Ascending aorta (tissue), 2 donors: ENCODE measurements around the gene TRUB1. TPM values are rescaled to one million over a fixed set of nuclear protein-coding genes. Genes with fewer than 3 reads are reported as not detected.

Experiments used
- DNase-seq, 2 donors: peaks; one replicate each; pipeline ENCODE4 v3.0.0-alpha.2; 2019; ENCODE audit warnings: low spot score in 2 of 2
- H3K27ac ChIP-seq, 2 donors: fragments of 200-600 bp; sonication (generic); one replicate each; pipeline ENCODE4 v1.5.1; 2016 to 2017; ENCODE audit warnings: mild to moderate bottlenecking in 1 of 2
- H3K27me3 ChIP-seq: fragments of 200-600 bp; sonication (generic); one replicate; pipeline ENCODE4 v1.5.1; 2017
- H3K36me3 ChIP-seq, 2 donors: fragments of 200-600 bp; sonication (generic); one replicate each; pipeline ENCODE4 v1.5.1; 2016
- H3K4me1 ChIP-seq, 2 donors: fragments of 200-600 bp; sonication (generic); one replicate each; pipeline ENCODE4 v1.5.1; 2016 to 2017; ENCODE audit warnings: mild to moderate bottlenecking in 1 of 2
- H3K4me3 ChIP-seq, 2 donors: fragments of 200-600 bp; sonication (generic); one replicate each; pipeline ENCODE4 v1.5.1; 2016 to 2017; ENCODE audit warnings: mild to moderate bottlenecking in 1 of 2
- H3K9me3 ChIP-seq, 2 donors: fragments of 200-600 bp; sonication (generic); one replicate each; pipeline ENCODE4 v1.5.1; 2016
- CTCF ChIP-seq, 3 experiments: fragments of 200-600 bp in 2 of 3; fragments of 450-650 bp in 1 of 3; sonication (generic) in 2 of 3; IDR thresholded peaks; one replicate each; pipeline ENCODE4 v1.5.1; 2016 to 2019; ENCODE audit warnings: antibody characterized with exemption in 3 of 3, mild to moderate bottlenecking in 1 of 3, moderate library complexity in 1 of 3
- intact Hi-C: fragments of 100-400 bp; cut with DNase I; formaldehyde crosslinking; loops from one replicate; pipeline ENCODE4 v1.15.1; 2023
- total RNA-seq: library from RNA; depleted of rRNA; stranded (reverse); fragments of >200 nt; gene quantifications from one replicate; pipeline ENCODE4 v1.1.0, GENCODE V29; 2016

TRUB1 gene
- total RNA-seq, 1 donor from 2014 or later: 5.4 TPM

GRCh38 chr10:114955984-114956383, 18.0 kb downstream of the TRUB1 start:
- DNase-seq: no peak
- Histone ChIP-seq H3K27ac (no peak overlapping the region), H3K4me1 (no peaks in the 10 kb centered on the region), H3K36me3 (peaks cover 0 to 6% of the 10 kb centered on the region in 2 donors), H3K4me3 (no peak overlapping the region), H3K9me3 (no peaks in the 10 kb centered on the region), H3K27me3 (no peaks in the 10 kb centered on the region)
- no peak for TF ChIP-seq CTCF (IDR thresholded peaks at IDR 0.05)
- intact Hi-C loops: no loop called here

- Histone ChIP-seq H3K4me3 (no peak overlapping the region), H3K9me3 (no peaks in the 10 kb centered on the region), H3K27ac (no peak overlapping the region), H3K36me3 (peaks cover 0 to 6% of the 10 kb centered on the region in 2 donors), H3K27me3 (no peaks in the 10 kb centered on the region), H3K4me1 (no peaks in the 10 kb centered on the region)
- intact Hi-C loops: no loop called here
- no peak for TF ChIP-seq CTCF (IDR thresholded peaks at IDR 0.05)
- DNase-seq: no peak
Measured at GRCh38 chr10:114956466-114956865, 18.5 kb downstream of the TRUB1 start.

DNA sequence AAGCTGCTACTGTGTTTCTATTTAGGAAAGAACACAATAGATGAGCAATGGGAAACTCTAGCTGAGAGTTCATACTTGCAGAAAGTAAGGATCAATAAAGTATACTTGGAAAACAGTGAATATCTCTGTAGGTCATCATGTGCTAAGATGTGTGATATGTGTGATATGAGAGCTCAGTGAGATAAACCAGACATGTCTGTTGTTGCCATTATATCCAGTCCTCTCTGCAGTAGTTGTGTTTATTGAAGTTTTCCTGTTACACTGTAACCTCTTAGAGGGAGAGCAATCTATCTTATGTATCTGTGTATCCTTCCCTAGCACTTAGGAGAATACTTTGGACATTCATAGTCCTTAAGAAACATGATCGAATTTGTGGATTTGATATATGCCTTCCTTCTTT, 19.1 kb downstream of the TRUB1 start:
- DNase-seq: no peak
- no peaks in the 10 kb centered on the region for H3K9me3 ChIP-seq
- H3K4me3 ChIP-seq: no peak overlapping the region
- intact Hi-C loops: no loop called here
- H3K36me3 ChIP-seq: peaks cover 0 to 6% of the 10 kb centered on the region in 2 donors
- TF ChIP-seq CTCF (IDR thresholded peaks at IDR 0.05): no peak
- no peak overlapping the region for H3K27ac ChIP-seq
- no peaks in the 10 kb centered on the region for H3K4me1 ChIP-seq
- H3K27me3 ChIP-seq: no peaks in the 10 kb centered on the region

DNA sequence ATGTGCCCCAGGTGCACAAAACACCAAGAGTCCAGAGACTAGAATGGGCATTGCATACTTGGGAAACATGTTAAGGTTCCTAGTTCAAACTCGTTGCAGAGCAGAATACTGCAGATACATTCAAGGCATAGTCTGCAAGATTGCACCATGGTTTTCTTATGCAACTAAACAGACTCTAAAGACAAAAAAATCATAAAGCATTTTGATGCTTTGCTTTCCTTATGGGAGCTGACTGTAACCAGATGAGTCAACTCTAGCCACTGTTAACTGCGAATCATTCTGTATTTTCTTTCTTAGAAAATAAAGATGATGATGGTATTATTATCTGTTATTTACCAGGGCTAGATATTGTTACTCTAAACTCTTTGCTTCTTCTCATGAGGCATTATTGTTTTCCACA, 19.7 kb downstream of the TRUB1 start:
- no peak overlapping the region for H3K4me3 ChIP-seq
- H3K27me3 ChIP-seq: no peaks in the 10 kb centered on the region
- peaks cover 0 to 10% of the 10 kb centered on the region in 2 donors for H3K36me3 ChIP-seq
- no peaks in the 10 kb centered on the region for H3K4me1 ChIP-seq
- DNase-seq: no peak
- TF ChIP-seq CTCF (IDR thresholded peaks at IDR 0.05): no peak
- H3K9me3 ChIP-seq: no peaks in the 10 kb centered on the region
- H3K27ac ChIP-seq: no peak overlapping the region
- intact Hi-C loops: no loop called here

- Histone ChIP-seq H3K27ac (no peak overlapping the region), H3K4me1 (no peaks in the 10 kb centered on the region), H3K9me3 (no peaks in the 10 kb centered on the region), H3K27me3 (no peaks in the 10 kb centered on the region), H3K4me3 (no peak overlapping the region), H3K36me3 (peaks cover 0 to 19% of the 10 kb centered on the region in 2 donors)
- no peak for DNase-seq
- intact Hi-C loops: no loop called here
- TF ChIP-seq CTCF (IDR thresholded peaks at IDR 0.05): no peak
Measured at GRCh38 chr10:114962441-114962840, 24.4 kb downstream of the TRUB1 start.

DNA sequence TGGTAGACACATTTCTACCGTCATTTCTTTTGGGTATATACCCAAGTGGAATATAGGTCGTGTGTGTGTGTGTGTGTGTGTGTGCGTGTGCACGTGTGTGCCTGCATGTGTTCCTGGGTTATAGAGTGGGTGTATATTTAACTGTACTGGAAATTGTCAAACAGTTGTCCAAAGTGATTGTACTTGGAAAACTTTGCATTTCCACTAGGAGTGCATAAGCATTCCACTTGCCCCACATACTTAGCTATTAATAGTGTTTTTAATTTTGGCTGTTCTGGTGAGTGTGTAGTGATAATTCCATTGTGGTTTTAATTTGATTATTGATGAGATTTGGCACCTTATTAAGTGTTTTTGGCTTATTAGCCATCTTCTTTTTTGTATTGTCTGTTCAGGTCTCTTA, 25.9 kb downstream of the TRUB1 start:
- Histone ChIP-seq H3K27me3 (no peaks in the 10 kb centered on the region), H3K27ac (no peak overlapping the region), H3K4me3 (no peak overlapping the region), H3K9me3 (no peaks in the 10 kb centered on the region), H3K36me3 (peaks cover 0 to 19% of the 10 kb centered on the region in 2 donors), H3K4me1 (no peaks in the 10 kb centered on the region)
- intact Hi-C loops: no loop called here
- no peak for TF ChIP-seq CTCF (IDR thresholded peaks at IDR 0.05)
- DNase-seq: no peak
